DND-41 (cell line): ENCODE results near the gene TYK2.

Experiments
- ATAC-seq: fragments of 200-7000 bp; cut with Tn5 transposase; 3 replicates; pipeline ENCODE4 v1.9.1; 2021; ENCODE audit warnings: low read depth; ENCODE audit not compliant: insufficient read depth
- DNase-seq: peaks from one replicate; pipeline ENCODE4 v3.0.0-alpha.2; 2020
- H2AFZ ChIP-seq: 2 replicates; pipeline ENCODE4 v1.6.0; 2012; ENCODE audit warnings: low read depth, low read length
- H3K27ac ChIP-seq: 2 replicates; pipeline ENCODE4 v1.5.1; 2012; ENCODE audit warnings: low read length, inconsistent platforms
- H3K27me3 ChIP-seq: fragments of 200-600 bp; sonication (generic); 2 replicates; pipeline ENCODE4 v1.6.0; 2012; ENCODE audit warnings: low read length, mild to moderate bottlenecking, inconsistent platforms; ENCODE audit not compliant: insufficient read depth, poor library complexity
- H3K36me3 ChIP-seq: 2 replicates; pipeline ENCODE4 v1.5.1; 2012; ENCODE audit warnings: low read length, inconsistent platforms; ENCODE audit not compliant: insufficient read depth
- H3K4me1 ChIP-seq: 2 replicates; pipeline ENCODE4 v1.5.1; 2012; ENCODE audit warnings: mild to moderate bottlenecking, low read length; ENCODE audit not compliant: insufficient read depth
- H3K4me2 ChIP-seq: 2 replicates; pipeline ENCODE4 v1.6.0; 2012; ENCODE audit warnings: mild to moderate bottlenecking, moderate library complexity, low read length, inconsistent platforms; ENCODE audit not compliant: insufficient read depth
- H3K4me3 ChIP-seq, 2 experiments: fragments of 200-600 bp in 1 of 2; shearing (Covaris generic) in 1 of 2; 2 replicates each; pipeline ENCODE4 v1.5.1; 2012 to 2016; ENCODE audit warnings: inconsistent platforms in 2 of 2, low read length in 2 of 2, mild to moderate bottlenecking in 2 of 2, low read depth in 1 of 2, moderate library complexity in 1 of 2
- H3K79me2 ChIP-seq: 2 replicates; pipeline ENCODE4 v1.6.0; 2012; ENCODE audit warnings: low read length, inconsistent platforms; ENCODE audit not compliant: insufficient read depth
- H3K9ac ChIP-seq: 2 replicates; pipeline ENCODE4 v1.6.0; 2012; ENCODE audit warnings: low read depth, mild to moderate bottlenecking, inconsistent platforms, low read length, moderate library complexity
- H3K9me3 ChIP-seq: 2 replicates; pipeline ENCODE4 v1.5.1; 2012; ENCODE audit warnings: low read length, moderate library complexity, mild to moderate bottlenecking, inconsistent platforms; ENCODE audit not compliant: insufficient read depth, severe bottlenecking
- H4K20me1 ChIP-seq: 2 replicates; pipeline ENCODE4 v1.6.0; 2012; ENCODE audit warnings: low read length; ENCODE audit not compliant: insufficient read depth
- CTCF ChIP-seq: IDR thresholded peaks from 2 replicates; pipeline ENCODE4 v1.5.1; 2012; ENCODE audit warnings: borderline replicate concordance, low read length, moderate library complexity, mild to moderate bottlenecking; ENCODE audit not compliant: poor library complexity, severe bottlenecking; ENCODE audit errors: extremely low read depth
- EZH2 ChIP-seq: IDR thresholded peaks from 3 replicates; pipeline ENCODE4 v1.6.1; 2012; ENCODE audit warnings: borderline replicate concordance, low read depth, mild to moderate bottlenecking, moderate library complexity, low read length, inconsistent platforms; ENCODE audit not compliant: severe bottlenecking

TYK2 gene

GRCh38 chr19:10363789-10364281, 16.5 kb downstream of the TYK2 start:
- no peaks in the 10 kb centered on the region for H3K27me3 ChIP-seq
- H3K4me1 ChIP-seq, result no peaks in the 10 kb centered on the region
- ATAC-seq (no peak), DNase-seq (no peak)
- H3K4me3 ChIP-seq, result no peak overlapping the region
- no peaks in the 10 kb centered on the region for H3K79me2 ChIP-seq
- H3K36me3 ChIP-seq, result peaks cover 84% of the 10 kb centered on the region
- H3K9ac ChIP-seq, result no peak overlapping the region
- no peak for TF ChIP-seq CTCF
- no peak for TF ChIP-seq EZH2
- H3K4me2 ChIP-seq, result no peak overlapping the region
- no peak overlapping the region for H3K27ac ChIP-seq
- H2AFZ ChIP-seq, result no peak overlapping the region
- H3K9me3 ChIP-seq, result no peaks in the 10 kb centered on the region
- H4K20me1 ChIP-seq, result peaks cover 11% of the 10 kb centered on the region

- no peak overlapping the region for H3K4me2 ChIP-seq
- no peaks in the 10 kb centered on the region for H3K9me3 ChIP-seq
- no peak for DNase-seq
- no peak for ATAC-seq
- no peaks in the 10 kb centered on the region for H3K4me1 ChIP-seq
- H3K79me2 ChIP-seq, result no peaks in the 10 kb centered on the region
- TF ChIP-seq CTCF (no peak), EZH2 (no peak)
- no peak overlapping the region for H3K27ac ChIP-seq
- H2AFZ ChIP-seq, result no peak overlapping the region
- peaks cover 81% of the 10 kb centered on the region for H3K36me3 ChIP-seq
- H3K27me3 ChIP-seq, result no peaks in the 10 kb centered on the region
- H4K20me1 ChIP-seq, result peaks cover 11% of the 10 kb centered on the region
- no peak overlapping the region for H3K4me3 ChIP-seq
- H3K9ac ChIP-seq, result no peak overlapping the region
These were observed 18.1 kb downstream of the TYK2 start for GRCh38 chr19:10362259-10362658.

- no peak overlapping the region for H3K9ac ChIP-seq
- no peak overlapping the region for H3K4me3 ChIP-seq
- no peak overlapping the region for H2AFZ ChIP-seq
- DNase-seq, result no peak
- H3K4me2 ChIP-seq, result no peak overlapping the region
- no peaks in the 10 kb centered on the region for H3K27me3 ChIP-seq
- no peaks in the 10 kb centered on the region for H3K9me3 ChIP-seq
- ATAC-seq, result no peak
- H3K27ac ChIP-seq, result no peak overlapping the region
- H3K36me3 ChIP-seq, result peaks cover 81% of the 10 kb centered on the region
- no peak for TF ChIP-seq CTCF
- no peak for TF ChIP-seq EZH2
- H4K20me1 ChIP-seq, result peaks cover 11% of the 10 kb centered on the region
- H3K4me1 ChIP-seq, result no peaks in the 10 kb centered on the region
- H3K79me2 ChIP-seq, result no peaks in the 10 kb centered on the region
These were observed 18.8 kb downstream of the TYK2 start for GRCh38 chr19:10361569-10362011.

GRCh38 chr19:10356431-10356830, 23.9 kb downstream of the TYK2 start:
- Histone ChIP-seq H3K36me3 (peaks cover 68% of the 10 kb centered on the region), H4K20me1 (no peaks in the 10 kb centered on the region; the same call in 1 of the 2 replicates), H3K9me3 (no peaks in the 10 kb centered on the region), H3K79me2 (no peaks in the 10 kb centered on the region), H3K27ac (no peak overlapping the region), H2AFZ (no peak overlapping the region), H3K4me1 (no peaks in the 10 kb centered on the region), H3K4me2 (no peak overlapping the region), H3K27me3 (no peaks in the 10 kb centered on the region), H3K9ac (no peak overlapping the region), H3K4me3 (no peak overlapping the region)
- ATAC-seq (no peak), DNase-seq (no peak)
- no peak for TF ChIP-seq EZH2
- TF ChIP-seq CTCF, result no peak
